GM19023 (cell line): ENCODE data around the gene CCAR1.
"Not testable (repeated sequence)": the region's sequence is repeated elsewhere in the genome, so short reads cannot be mapped to it uniquely, and the experiment has no call there.

Experiments used
- ATAC-seq: cut with Tn5 transposase; IDR thresholded peaks from one replicate; pipeline ENCODE4 v1.9.1; 2021; ENCODE audit warnings: mild to moderate bottlenecking, moderate library complexity; ENCODE audit not compliant: unreplicated experiment

The CCAR1 gene

GRCh38 chr10:68720793-68721672 is at the start of gene CCAR1:
TSS of gene CCAR1 (plus strand) at chr10:68721239. CDS start at chr10:68722505, 1,266 bp downstream.
- ATAC-seq, result peak; percentile 98

DNA sequence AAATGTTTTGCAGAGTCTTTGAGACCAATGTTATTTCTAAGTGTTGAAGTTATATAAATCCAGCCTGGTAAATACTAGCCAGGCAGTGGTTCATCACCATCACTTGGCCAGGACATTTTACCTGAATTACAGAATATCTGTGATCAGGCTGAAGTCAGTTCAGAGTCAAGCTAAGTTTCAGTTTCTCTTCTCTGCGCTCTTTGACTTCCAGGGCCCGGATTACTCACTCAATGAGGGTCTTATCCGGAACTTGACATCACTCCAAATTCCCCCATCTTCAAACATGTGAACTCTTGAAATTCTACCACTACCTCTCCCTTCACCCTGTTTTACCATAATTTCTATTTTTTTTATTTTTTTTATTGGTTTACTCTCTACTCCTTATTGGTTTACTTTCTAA is 36.6 kb upstream of the CCAR1 start:
- no peak for ATAC-seq

DNA sequence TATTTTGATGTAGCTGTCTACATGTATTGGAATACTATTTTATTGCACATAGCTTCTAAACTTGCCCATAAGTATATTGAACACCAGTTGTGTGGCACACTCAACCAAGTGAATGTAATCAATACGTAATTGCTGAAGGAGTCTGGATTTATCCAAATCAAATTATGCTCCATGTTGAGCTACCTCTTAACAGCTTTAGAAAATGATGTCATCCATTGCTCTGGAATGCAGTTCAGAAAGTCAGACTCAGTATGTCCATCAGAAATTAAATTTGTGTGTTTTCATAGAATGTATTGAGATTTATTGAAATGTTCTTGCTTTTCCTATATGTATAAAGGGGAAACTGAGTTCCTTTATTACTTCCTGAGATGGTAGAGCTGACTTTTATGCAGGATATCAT is 25.0 kb upstream of the CCAR1 start:
- ATAC-seq, result no peak

GRCh38 chr10:68697106-68697505 is 23.9 kb upstream of the CCAR1 start:
- ATAC-seq, result no peak

DNA sequence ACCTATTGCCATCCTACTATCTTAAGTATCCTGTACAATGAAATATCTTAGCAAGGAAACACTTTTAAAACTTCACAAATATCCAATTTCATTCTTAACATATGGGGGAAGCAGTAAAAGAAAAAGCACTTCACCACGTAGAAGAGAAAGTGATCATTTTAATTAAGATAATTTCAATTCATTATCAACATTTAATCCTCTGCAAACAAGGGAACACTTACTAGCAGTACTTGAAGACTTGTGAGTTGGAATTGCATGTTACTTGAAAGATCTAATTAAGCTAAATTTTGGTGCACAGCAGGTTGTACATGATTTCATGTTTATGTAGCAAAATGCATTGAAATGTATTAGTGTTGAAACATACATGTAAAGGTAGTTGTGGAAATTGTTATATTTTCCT is 20.8 kb upstream of the CCAR1 start:
- ATAC-seq, result no peak

DNA sequence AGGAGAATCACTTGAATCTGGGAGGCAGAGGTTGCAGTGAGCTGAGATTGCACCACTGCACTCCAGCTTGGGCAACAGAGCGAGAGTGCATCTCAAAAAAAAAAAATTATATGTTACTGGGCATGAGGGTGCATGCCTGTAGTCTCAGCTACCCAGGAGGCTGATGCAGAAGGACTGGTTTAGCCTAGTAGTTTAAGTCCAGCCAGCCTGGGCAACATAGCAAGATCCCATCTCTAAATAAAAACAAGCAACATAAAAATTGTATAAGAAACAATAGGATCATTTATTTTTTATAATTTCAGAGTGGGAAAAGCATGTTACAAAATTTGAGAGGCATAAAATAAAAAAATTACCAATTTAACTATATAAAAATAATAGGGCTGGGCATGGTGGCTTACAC is 15.5 kb upstream of the CCAR1 start:
- no peak for ATAC-seq

- not testable (repeated sequence) for ATAC-seq
These were observed 12.1 kb upstream of the CCAR1 start for GRCh38 chr10:68708987-68709386.

- not testable (repeated sequence) for ATAC-seq
These were observed 8.0 kb upstream of the CCAR1 start for GRCh38 chr10:68713065-68713464.

DNA sequence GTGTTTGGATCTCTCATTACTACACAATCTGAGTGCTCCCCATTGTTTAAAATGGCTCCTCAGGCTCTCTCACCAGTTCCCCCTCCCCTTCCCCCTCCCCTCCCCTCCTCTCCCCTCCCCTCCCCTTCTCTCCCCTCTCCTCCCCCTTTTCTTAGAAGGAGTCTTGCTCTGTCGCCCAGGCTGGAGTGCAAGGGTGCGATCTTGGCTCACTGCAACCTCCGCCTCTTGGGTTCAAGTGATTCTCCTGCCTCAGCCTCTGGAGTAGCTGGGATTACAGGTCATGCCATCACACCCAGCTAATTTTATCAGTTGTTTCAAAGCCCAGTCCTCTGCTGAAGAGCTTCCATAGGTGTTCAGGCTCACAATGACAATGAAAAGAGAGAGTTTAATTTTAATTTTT is 3.6 kb upstream of the CCAR1 start:
- no peak for ATAC-seq

- peak; percentile 24 for ATAC-seq
These were observed 765 bp downstream of the CCAR1 start for GRCh38 chr10:68721673-68722335.

- ATAC-seq, result no peak
These were observed 4.0 kb downstream of the CCAR1 start for GRCh38 chr10:68725016-68725415.

DNA sequence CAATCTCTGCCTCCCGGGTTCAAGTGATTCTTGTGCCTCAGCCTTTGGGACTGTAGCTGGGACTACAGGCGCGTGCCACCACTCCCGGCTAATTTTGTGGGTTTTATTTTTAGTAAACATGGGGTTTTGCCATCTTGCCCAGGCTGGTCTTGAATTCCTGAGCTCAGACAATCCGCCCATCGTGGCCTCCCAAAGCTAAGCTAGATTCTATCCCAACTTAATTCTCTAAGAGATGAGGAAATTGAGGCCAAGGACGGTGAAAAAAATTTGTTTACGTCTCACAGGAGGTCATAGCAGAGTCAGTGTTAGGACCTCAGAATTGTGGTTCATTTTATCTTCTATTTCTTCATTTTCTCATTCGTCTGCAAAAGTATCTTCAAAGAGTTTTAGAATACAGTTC is 6.1 kb downstream of the CCAR1 start:
- no peak for ATAC-seq

- ATAC-seq, result no peak
These were observed 11.6 kb downstream of the CCAR1 start for GRCh38 chr10:68732651-68733050.

DNA sequence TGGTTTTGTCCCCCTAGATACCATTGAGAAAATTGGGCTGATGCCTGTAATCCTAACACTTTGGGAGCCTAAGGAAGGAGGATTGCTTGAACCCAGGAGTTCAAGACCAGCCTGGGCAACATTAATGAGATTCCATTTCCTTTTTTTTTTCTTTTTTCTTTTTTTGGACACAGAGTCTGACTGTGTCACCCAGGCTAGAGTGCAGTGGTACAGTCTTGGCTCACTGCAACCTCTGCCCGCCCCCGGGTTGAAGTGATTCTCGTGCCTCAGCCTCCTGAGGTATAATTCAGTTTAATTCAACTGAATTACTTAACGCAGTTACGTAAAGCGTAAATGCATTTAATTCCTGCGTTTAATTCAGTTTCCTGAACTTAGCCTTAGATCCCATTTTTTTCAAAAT is 13.3 kb downstream of the CCAR1 start:
- no peak for ATAC-seq

DNA sequence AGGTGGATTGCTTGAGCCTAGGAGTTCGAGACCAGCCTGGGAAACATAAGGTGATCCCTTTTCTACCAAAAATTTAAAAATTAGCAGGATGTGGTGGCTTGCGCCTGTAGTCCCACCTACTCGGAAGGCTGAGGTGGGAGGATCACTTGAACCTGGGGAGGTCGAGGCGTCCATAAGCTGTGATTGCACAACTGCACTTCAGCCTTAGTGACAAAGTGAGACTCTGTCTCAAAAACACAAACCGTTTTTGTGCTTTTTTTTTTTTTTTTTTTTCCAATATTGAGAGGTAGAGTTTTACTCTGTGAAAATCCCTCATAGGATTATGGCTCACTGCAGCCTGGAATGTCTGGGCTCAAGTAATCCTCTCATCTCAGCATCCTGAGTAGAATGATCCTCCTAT is 14.1 kb downstream of the CCAR1 start:
- no peak for ATAC-seq

GRCh38 chr10:68735739-68736138 is 14.7 kb downstream of the CCAR1 start:
- ATAC-seq, result not testable (repeated sequence)

DNA sequence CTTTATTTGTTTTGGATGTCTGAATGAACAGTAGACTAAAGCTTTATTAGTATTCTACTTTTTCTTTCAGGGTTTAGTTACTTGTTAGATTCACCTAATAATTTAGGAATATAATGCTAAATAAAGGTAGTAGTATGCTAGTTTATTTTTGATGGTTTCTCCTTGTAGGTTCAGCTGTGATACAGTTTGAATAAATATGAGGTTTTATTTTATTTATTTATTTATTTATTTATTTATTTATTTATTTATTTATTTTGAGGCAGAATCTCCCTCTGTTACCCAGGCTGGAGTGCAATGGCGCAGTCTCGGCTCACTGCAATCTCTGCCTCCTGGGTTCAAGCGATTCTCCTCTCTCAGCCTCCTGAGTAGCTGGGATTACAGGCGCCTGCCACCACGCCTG is 19.6 kb downstream of the CCAR1 start:
- ATAC-seq, result not testable (repeated sequence)

DNA sequence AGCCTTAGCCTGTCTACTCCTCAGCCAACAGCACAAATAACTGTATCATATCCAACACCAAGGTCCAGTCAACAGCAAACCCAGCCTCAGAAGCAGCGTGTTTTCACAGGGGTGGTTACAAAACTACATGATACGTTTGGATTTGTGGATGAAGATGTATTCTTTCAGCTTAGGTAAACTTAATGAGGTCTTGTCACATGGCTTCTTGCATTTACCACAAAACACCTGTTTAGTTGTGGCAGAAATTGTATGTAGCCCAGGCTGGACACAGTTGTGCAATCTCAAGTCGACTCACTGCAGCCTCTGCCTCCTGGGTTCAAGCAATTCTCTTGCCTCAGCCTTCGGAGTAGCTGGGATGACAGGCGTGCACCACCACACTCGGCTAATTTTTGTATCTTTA is 21.4 kb downstream of the CCAR1 start:
- ATAC-seq, result no peak

DNA sequence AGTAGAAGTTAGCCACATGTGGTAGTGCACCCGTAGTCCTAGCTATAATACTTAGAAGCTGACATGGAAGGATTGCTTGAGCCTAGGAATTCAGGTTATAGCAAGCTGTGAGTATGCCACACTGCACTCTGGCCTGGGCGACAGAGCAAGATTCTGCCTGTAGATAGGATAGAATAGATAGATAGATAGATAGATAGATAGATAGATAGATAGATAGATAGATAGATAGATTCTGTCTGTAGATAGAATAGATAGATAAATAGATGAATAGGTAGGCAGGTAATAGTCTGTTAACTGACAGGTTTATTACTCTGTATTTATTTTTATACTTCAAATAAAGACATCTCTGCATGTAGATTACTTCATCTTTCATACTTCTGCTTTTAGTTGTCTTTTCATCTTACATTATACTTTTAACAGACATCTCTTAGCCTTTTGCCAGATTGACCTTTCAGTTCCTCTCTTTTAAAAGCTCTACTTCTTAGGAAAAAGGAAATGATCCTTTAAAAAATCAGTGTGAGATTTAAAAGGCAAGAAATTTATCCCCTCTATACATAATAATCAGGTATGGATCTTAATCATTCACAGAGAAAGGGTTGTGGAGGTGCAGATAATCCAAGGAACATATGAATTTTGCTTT is 31.8 kb downstream of the CCAR1 start:
- ATAC-seq, result no peak

DNA sequence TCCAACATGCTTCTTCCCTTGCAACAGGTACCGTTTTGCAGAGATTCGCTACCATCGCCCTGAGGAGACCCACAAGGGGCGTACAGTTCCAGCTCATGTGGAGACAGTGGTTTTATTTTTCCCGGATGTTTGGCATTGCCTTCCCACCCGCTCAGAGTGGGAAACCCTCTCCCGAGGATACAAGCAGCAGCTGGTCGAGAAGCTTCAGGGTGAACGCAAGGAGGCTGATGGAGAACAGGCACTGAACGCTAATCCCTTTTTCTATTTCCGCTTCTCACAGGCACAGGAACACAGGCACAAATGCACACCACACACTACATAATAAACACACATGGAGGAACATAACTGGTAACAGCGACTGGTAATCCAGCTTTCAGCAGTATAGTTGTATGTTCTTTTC is 35.2 kb downstream of the CCAR1 start:
- ATAC-seq, result no peak

DNA sequence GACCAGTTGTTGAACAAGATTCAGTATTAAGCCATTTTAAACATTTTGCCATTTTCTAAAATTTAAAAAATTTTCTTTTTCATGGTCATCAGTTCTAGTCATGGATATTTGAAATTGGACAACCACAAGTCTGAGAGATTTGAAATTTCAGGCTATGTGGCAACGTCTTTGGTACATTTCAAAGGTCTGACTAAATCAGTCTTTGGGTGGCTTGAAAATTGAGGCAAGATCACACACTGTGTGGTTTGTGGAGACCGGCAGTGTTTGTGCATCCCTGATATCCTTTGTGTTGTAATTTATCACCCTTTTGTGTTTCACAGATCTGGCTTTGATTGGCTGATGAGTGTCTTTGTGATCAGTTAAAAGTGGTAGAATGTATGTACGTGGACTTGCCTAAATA is 35.7 kb downstream of the CCAR1 start:
- ATAC-seq, result no peak
